Adrenal gland (tissue), 12 donors: ENCODE measurements around the gene SOD1. TPM values are rescaled to one million over a fixed set of nuclear protein-coding genes. Genes with fewer than 3 reads are reported as not detected.

Experiments used
- DNase-seq, 7 donors: peaks; one replicate each; pipeline ENCODE4 v3.0.0-alpha.2; 2019 to 2020
- H3K27ac ChIP-seq, 5 donors: fragments of 200-600 bp; sonication (generic) in 4 of 5; 1 replicate in 3 of 5; 2 replicates in 2 of 5; pipeline versions ENCODE4 v1.5.1 to v1.8.0; 2016 to 2020; ENCODE audit warnings: mild to moderate bottlenecking in 1 of 5
- H3K27me3 ChIP-seq: fragments of 200-600 bp; 2 replicates; pipeline ENCODE4 v1.8.0; 2021
- H3K36me3 ChIP-seq, 2 donors: fragments of 200-600 bp; replicated peaks in 1 of 2; 1 replicate in 1 of 2; 2 replicates in 1 of 2; pipeline versions ENCODE4 v1.5.1 to v1.8.0; 2018 to 2022
- H3K4me1 ChIP-seq, 2 donors: fragments of 200-600 bp; replicated peaks in 1 of 2; 1 replicate in 1 of 2; 2 replicates in 1 of 2; pipeline versions ENCODE4 v1.5.1 to v1.8.0; 2018 to 2021
- H3K4me3 ChIP-seq, 4 donors: fragments of 200-600 bp; sonication (generic) in 3 of 4; one replicate each; pipeline ENCODE4 v1.5.1; 2016 to 2018
- H3K9me3 ChIP-seq, 3 donors: fragments of 200-600 bp; sonication (generic) in 1 of 3; replicated peaks in 1 of 3; 1 replicate in 2 of 3; 2 replicates in 1 of 3; pipeline versions ENCODE4 v1.5.1 to v1.8.0; 2016 to 2021
- CTCF ChIP-seq, 6 experiments: fragments of 450-650 bp in 4 of 6; fragments of 200-600 bp in 2 of 6; sonication (generic) in 1 of 6; IDR thresholded peaks; 1 replicate in 5 of 6; 2 replicates in 1 of 6; pipeline versions ENCODE4 v1.5.1 to v1.8.0; 2016 to 2021; ENCODE audit warnings: antibody characterized with exemption in 6 of 6, mild to moderate bottlenecking in 2 of 6, moderate library complexity in 1 of 6
- POLR2A ChIP-seq, 2 donors: fragments of 450-650 bp; IDR thresholded peaks; one replicate each; pipeline ENCODE4 v1.6.1; 2017; ENCODE audit warnings: antibody characterized with exemption in 2 of 2, mild to moderate bottlenecking in 2 of 2, moderate library complexity in 1 of 2
- WGBS, 4 donors: extraction: QIAGEN DNeasy Blood & Tissue Kit in 2 of 4; methylation state at CpG; one replicate each; pipeline versions ENCODE4 v1.1.5 to v1.1.7; 2013 to 2017; 5-methylcytosine and 5-hydroxymethylcytosine counted together
- intact Hi-C, 2 donors: fragments of 100-400 bp; cut with DNase I; formaldehyde crosslinking; loops; one replicate each; pipeline versions ENCODE4 v1.14.1 to v1.15.0; 2022 to 2023
- polyA plus RNA-seq, 3 donors: library from polyadenylated mRNA; stranded (reverse); fragments of 200-250 nt in 2 of 3; fragments of 350-450 nt in 1 of 3; fragmentation: Illumina TruSeq in 1 of 3; extraction: RNeasy Lipid Tissue Mini Kit (QIAGEN cat#74804) in 1 of 3; gene quantifications; one replicate each; pipeline ENCODE4 v1.2.3, GENCODE V29; 2013 to 2014
- total RNA-seq, 9 donors: library from RNA; depleted of rRNA in 4 of 9; stranded (reverse); fragments of >200 nt in 4 of 9; fragments of 120-200 nt in 1 of 9; fragmentation: NEBNext Ultra II Directional in 1 of 9; extraction: Animal tissue kit (Norgen Biotek cat#: 25700) in 1 of 9; gene quantifications; one replicate each; pipeline versions ENCODE4 v1.1.0 to v1.2.4, GENCODE V29; 2013 to 2023
- donor health status: healthy with polysubstance abuse.
- donor health status: Bipolar disorder and iron deficiency.
- donor health status: DM: yes; HTN: yes; CAD: no.
- donor health status: DM: no; HTN: no; CAD: no.
- donor health status: DM: no; HTN: no; CAD: no.
- donor health status: DM: yes; HTN: yes; CAD: no.

The SOD1 gene
- total and polyA plus RNA-seq, 12 donors, result 361 to 1,287 (median 570) TPM

- Histone ChIP-seq H3K4me1 (peaks cover 0 to 5% of the 10 kb centered on the region in 2 donors), H3K9me3 (no peaks in the 10 kb centered on the region), H3K27me3 (no peaks in the 10 kb centered on the region), H3K4me3 (no peak overlapping the region), H3K27ac (no peak overlapping the region), H3K36me3 (no peaks in the 10 kb centered on the region)
- no peak for DNase-seq
- intact Hi-C loops, result no loop called here
- WGBS, 4 donors, result 85 to 93% (median 90%) methylated on average over 3 of the region's 3 CpGs
- no peak for TF ChIP-seq CTCF (IDR thresholded peaks at IDR 0.05)
- no peak for TF ChIP-seq POLR2A (IDR thresholded peaks at IDR 0.05)
Measured at GRCh38 chr21:31634993-31635392, 24.5 kb upstream of the SOD1 start.

DNA sequence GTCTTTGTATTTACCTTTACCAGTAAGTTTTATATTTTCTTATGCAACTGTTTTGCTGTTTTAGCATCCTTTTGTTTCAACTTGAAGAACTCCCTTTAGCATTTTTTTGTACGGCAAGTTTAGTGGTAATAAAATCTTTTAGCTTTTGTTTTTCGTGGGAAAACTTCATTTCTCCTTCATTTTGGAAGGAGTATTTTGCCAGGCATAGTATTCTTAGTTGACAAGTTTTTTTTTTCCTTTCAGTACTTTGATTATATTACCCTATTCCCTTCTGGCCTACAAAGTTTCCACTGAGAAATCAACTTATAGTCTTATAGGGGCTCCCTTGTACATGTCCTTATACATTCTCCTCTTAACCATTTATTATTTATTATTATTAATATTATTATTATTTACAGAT lies 22.6 kb upstream of the SOD1 start:
- Histone ChIP-seq H3K9me3 (no peaks in the 10 kb centered on the region), H3K36me3 (no peaks in the 10 kb centered on the region), H3K27me3 (no peaks in the 10 kb centered on the region), H3K4me3 (no peak overlapping the region), H3K27ac (no peak overlapping the region), H3K4me1 (no peaks in the 10 kb centered on the region)
- no peak for DNase-seq
- WGBS, 4 donors, result 80 to 91% (median 89%) methylated on average over 2 of the region's 2 CpGs
- intact Hi-C loops, result no loop called here
- TF ChIP-seq CTCF (IDR thresholded peaks at IDR 0.05), result no peak
- TF ChIP-seq POLR2A (IDR thresholded peaks at IDR 0.05), result no peak

DNA sequence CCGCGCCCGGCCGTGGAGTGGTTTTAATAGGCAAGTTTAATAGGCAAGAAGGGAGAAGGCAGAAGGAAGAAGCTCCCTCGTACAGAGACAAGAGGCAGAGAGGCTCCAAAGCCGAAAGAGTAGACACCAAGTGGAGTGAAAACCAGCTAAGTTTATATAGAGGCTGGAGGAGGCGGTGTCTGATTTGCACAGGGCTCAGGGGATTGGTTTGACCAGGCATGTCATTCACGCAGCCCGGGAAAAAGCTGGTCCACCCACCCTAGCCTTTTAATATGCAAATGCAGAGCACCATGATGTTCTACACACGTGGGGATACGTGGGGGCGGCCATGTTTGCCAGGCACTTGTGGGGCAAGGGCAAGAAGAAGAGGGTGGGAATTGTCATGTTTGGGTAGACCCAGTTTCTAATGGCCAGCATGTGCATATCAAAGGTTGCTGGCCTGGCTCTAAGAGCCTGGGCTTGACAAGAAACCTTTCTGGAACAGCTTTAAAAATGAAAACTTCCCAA lies 18.0 kb upstream of the SOD1 start:
- intact Hi-C loops, result no loop called here
- H3K27ac ChIP-seq, result no peak overlapping the region
- DNase-seq, result no peak
- TF ChIP-seq CTCF (IDR thresholded peaks at IDR 0.05) (no peak), POLR2A (IDR thresholded peaks at IDR 0.05) (no peak)
- H3K4me1 ChIP-seq, result no peaks in the 10 kb centered on the region
- WGBS, 4 donors, result 88 to 98% (median 95%) methylated on average over 8 to 12 of the region's 12 CpGs
- no peaks in the 10 kb centered on the region for H3K9me3 ChIP-seq
- H3K36me3 ChIP-seq, result no peaks in the 10 kb centered on the region
- no peaks in the 10 kb centered on the region for H3K27me3 ChIP-seq
- no peak overlapping the region for H3K4me3 ChIP-seq

DNA sequence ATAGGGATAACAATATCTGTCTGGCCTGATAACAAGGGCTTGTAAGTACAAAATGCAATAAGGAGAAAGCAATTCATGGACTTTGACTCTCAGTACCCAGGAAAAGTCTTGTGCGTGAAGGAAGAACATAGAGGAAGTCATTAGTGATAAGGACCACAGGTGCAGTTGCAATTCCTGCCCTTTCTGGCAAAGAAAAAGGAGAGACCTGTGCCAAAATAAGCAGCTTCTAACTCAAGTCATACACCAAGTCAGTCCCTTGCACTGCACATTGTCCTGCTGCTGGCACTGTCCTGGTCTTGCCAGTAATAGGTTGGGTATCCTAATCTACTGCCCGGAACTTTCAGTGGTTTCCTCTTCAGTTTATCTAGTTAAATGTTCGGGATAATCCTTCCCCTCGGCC lies 14.8 kb upstream of the SOD1 start:
- TF ChIP-seq CTCF (IDR thresholded peaks at IDR 0.05) (no peak), POLR2A (IDR thresholded peaks at IDR 0.05) (no peak)
- no peak for DNase-seq
- no peaks in the 10 kb centered on the region for H3K36me3 ChIP-seq
- intact Hi-C loops, result no loop called here
- H3K27ac ChIP-seq, result no peak overlapping the region
- H3K4me1 ChIP-seq, result no peaks in the 10 kb centered on the region
- WGBS, 4 donors, result 65 to 86% (median 78%) methylated on average over 4 of the region's 4 CpGs
- no peak overlapping the region for H3K4me3 ChIP-seq
- no peaks in the 10 kb centered on the region for H3K27me3 ChIP-seq
- H3K9me3 ChIP-seq, result no peaks in the 10 kb centered on the region
